ENCODE measurements around the gene P3R3URF. TPM values are rescaled to one million over a fixed set of nuclear protein-coding genes. Genes with fewer than 3 reads are reported as not detected.

Gene P3R3URF
- total and polyA plus RNA-seq, 4 donors = not detected

DNA sequence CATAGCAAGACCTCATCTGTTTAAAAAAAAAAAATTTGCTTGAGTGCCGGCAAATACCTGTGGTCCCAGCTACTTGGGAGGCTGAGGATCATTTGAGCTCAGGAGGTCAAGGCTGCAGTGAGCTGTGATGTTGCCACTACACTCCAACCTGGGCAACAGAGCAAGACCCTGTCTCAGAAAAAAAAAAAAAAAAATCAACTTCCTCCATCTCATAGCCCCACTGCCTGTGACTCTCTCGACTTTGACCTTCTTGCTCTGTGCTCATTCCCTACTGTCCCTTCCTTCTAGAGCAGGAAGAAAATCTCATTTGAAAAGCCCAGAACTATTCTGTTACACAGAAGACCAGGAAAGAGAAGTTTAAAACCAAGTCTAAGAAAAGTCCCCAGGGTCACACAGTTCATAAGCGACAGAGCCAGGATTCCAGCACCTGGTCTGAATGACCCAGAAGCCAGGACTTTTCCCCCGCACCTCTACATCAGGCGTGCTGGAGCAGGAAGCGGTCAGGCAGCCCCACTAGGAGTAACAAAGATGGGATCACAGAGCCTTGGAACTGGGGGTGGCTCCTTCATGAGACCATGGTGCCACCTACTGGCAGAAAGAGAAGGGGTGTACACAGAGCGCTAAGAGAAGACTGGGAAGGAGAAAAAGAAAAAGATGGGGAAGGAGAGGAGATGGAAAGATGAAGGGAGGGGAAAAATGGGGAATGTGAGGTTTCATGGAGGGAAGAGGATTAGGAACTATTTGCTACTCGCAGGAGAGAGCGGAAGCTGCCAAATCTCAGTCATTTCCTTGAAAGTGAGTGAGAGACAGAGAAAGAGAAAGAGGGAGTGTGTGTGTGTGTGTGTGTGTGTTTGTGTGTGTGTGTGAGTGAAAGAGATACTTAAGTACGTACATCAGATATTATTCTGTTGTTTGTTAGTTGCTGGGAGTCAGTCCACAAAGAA lies 3.1 kb upstream of the P3R3URF start (continued):
- TF ChIP-seq, protein P1, sequence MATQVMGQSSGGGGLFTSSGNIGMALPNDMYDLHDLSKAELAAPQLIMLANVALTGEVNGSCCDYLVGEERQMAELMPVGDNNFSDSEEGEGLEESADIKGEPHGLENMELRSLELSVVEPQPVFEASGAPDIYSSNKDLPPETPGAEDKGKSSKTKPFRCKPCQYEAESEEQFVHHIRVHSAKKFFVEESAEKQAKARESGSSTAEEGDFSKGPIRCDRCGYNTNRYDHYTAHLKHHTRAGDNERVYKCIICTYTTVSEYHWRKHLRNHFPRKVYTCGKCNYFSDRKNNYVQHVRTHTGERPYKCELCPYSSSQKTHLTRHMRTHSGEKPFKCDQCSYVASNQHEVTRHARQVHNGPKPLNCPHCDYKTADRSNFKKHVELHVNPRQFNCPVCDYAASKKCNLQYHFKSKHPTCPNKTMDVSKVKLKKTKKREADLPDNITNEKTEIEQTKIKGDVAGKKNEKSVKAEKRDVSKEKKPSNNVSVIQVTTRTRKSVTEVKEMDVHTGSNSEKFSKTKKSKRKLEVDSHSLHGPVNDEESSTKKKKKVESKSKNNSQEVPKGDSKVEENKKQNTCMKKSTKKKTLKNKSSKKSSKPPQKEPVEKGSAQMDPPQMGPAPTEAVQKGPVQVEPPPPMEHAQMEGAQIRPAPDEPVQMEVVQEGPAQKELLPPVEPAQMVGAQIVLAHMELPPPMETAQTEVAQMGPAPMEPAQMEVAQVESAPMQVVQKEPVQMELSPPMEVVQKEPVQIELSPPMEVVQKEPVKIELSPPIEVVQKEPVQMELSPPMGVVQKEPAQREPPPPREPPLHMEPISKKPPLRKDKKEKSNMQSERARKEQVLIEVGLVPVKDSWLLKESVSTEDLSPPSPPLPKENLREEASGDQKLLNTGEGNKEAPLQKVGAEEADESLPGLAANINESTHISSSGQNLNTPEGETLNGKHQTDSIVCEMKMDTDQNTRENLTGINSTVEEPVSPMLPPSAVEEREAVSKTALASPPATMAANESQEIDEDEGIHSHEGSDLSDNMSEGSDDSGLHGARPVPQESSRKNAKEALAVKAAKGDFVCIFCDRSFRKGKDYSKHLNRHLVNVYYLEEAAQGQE (IDR thresholded peaks at IDR 0.05) = no peak
- TF ChIP-seq, protein P2, sequence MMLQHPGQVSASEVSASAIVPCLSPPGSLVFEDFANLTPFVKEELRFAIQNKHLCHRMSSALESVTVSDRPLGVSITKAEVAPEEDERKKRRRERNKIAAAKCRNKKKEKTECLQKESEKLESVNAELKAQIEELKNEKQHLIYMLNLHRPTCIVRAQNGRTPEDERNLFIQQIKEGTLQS (IDR thresholded peaks at IDR 0.05) = no peak
- TF ChIP-seq HNF4G (IDR thresholded peaks at IDR 0.05) (no peak), HNF4A (conservative IDR thresholded peaks at IDR 0.05) (peak in 1 of 2 donors; percentile 30)

DNA sequence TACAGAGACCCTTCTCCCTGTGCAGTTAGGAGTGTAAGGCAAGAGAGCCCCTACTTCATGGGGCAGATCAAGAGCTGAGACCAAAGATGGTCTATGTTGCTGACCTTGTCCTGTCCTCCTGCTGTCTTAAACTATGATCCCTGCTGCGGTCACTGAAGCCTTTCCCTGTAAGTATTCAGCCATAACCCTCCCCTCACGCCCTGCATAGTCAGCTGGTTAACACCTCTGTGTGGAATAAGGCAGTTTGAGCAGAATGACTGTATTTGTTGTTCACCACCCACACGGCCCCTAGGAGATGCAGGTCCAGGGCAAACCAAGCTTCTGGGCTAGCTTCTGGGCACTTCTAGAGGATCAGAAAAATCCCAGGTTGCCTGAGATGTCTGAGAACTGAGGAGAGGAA lies 1.0 kb downstream of the P3R3URF start:
- DNase-seq (ENCODE audit: low spot score) = no peak
- H3K9ac ChIP-seq (ENCODE audit: low read depth in 1 of 2, low read length in 2 of 2) = no peak overlapping the region
- no peaks in the 10 kb centered on the region for H3K27me3 ChIP-seq (ENCODE audit: control insufficient read depth in 4 of 4, insufficient read depth in 4 of 4, low read length in 3 of 4)
- no peak for TF ChIP-seq GABPA (IDR thresholded peaks at IDR 0.05 in 1 of 2, conservative IDR thresholded peaks at IDR 0.05 in 1 of 2)
- TF ChIP-seq TAF1 (conservative IDR thresholded peaks at IDR 0.05) = no peak
- TF ChIP-seq RXRA (IDR thresholded peaks at IDR 0.05) = no peak
- no peak for TF ChIP-seq RAD21 (IDR thresholded peaks at IDR 0.05)
- TF ChIP-seq NR2F2 (IDR thresholded peaks at IDR 0.05) = no peak
- TF ChIP-seq, protein P3, sequence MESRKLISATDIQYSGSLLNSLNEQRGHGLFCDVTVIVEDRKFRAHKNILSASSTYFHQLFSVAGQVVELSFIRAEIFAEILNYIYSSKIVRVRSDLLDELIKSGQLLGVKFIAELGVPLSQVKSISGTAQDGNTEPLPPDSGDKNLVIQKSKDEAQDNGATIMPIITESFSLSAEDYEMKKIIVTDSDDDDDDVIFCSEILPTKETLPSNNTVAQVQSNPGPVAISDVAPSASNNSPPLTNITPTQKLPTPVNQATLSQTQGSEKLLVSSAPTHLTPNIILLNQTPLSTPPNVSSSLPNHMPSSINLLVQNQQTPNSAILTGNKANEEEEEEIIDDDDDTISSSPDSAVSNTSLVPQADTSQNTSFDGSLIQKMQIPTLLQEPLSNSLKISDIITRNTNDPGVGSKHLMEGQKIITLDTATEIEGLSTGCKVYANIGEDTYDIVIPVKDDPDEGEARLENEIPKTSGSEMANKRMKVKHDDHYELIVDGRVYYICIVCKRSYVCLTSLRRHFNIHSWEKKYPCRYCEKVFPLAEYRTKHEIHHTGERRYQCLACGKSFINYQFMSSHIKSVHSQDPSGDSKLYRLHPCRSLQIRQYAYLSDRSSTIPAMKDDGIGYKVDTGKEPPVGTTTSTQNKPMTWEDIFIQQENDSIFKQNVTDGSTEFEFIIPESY (IDR thresholded peaks at IDR 0.05) = no peak
- no peak for TF ChIP-seq HNF4A (conservative IDR thresholded peaks at IDR 0.05)
- TF ChIP-seq EGR1 (IDR thresholded peaks at IDR 0.05; ENCODE audit: low read depth in 2 of 2) = no peak
- TF ChIP-seq YY1 (IDR thresholded peaks at IDR 0.05) = no peak
- TF ChIP-seq JUND (IDR thresholded peaks at IDR 0.05) = no peak
- TF ChIP-seq HNF4G (IDR thresholded peaks at IDR 0.05) = no peak
- TF ChIP-seq FOXA2 (IDR thresholded peaks at IDR 0.05) = no peak
- TF ChIP-seq, protein P4, sequence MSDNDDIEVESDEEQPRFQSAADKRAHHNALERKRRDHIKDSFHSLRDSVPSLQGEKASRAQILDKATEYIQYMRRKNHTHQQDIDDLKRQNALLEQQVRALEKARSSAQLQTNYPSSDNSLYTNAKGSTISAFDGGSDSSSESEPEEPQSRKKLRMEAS (IDR thresholded peaks at IDR 0.05) = no peak
- TF ChIP-seq, protein P1 (IDR thresholded peaks at IDR 0.05) = no peak
- no peak for TF ChIP-seq SP1 (IDR thresholded peaks at IDR 0.05)
- TF ChIP-seq, protein P2 (IDR thresholded peaks at IDR 0.05) = no peak
- no peak for TF ChIP-seq FOXA1 (IDR thresholded peaks at IDR 0.05)
- no peak overlapping the region for H3K4me3 ChIP-seq (ENCODE audit: low read depth in 1 of 3, low read length in 3 of 3)
- H3K9me3 ChIP-seq (ENCODE audit: control insufficient read depth in 4 of 4, low read length in 3 of 4) = no peaks in the 10 kb centered on the region
- H3K36me3 ChIP-seq (ENCODE audit: control insufficient read depth in 4 of 4, insufficient read depth in 3 of 4, low read depth in 1 of 4, low read length in 3 of 4) = no peaks in the 10 kb centered on the region
- peaks cover 0 to 3% (median 1%) of the 10 kb centered on the region in 4 donors for H3K4me1 ChIP-seq (ENCODE audit: control insufficient read depth in 4 of 4, insufficient read depth in 4 of 4, low read length in 3 of 4)
- H3K27ac ChIP-seq (ENCODE audit: low read depth in 1 of 2, low read length in 2 of 2) = no peak overlapping the region
- 75% methylated on average over 3 of the region's 3 CpGs for WGBS
